HepG2 (cell line): Measurements from ENCODE around the gene MCOLN1. TPM values are rescaled to one million over a fixed set of nuclear protein-coding genes. Genes with fewer than 3 reads are reported as not detected.

ENCODE experiments used
- ATF2 ChIP-seq: sonication (generic); formaldehyde crosslinking; IDR thresholded peaks from 2 replicates; pipeline ENCODE4 v1.4.0; 2020; ENCODE audit warnings: missing genetic modification reagents
- CBFB ChIP-seq: sonication (generic); formaldehyde crosslinking; IDR thresholded peaks from 2 replicates; pipeline ENCODE4 v1.4.0; 2020; ENCODE audit warnings: missing genetic modification reagents
- DMAP1 ChIP-seq: IDR thresholded peaks from 2 replicates; pipeline ENCODE4 v1.6.1; 2016
- DRAP1 ChIP-seq: IDR thresholded peaks from 2 replicates; pipeline ENCODE4 v1.6.1; 2016; ENCODE audit warnings: missing genetic modification reagents, missing compliant biosample characterization
- EED ChIP-seq: sonication (generic); formaldehyde crosslinking; IDR thresholded peaks from 2 replicates; pipeline ENCODE4 v1.5.0; 2020; ENCODE audit warnings: mild to moderate bottlenecking, missing genetic modification reagents
- FOXO4 ChIP-seq: sonication (generic); formaldehyde crosslinking; conservative IDR thresholded peaks from 2 replicates; pipeline ENCODE4 v1.8.1; 2023; ENCODE audit warnings: missing genetic modification reagents
- GFI1 ChIP-seq: sonication (generic); formaldehyde crosslinking; IDR thresholded peaks from 2 replicates; pipeline ENCODE4 v1.5.0; 2020; ENCODE audit warnings: missing genetic modification reagents, mild to moderate bottlenecking, borderline replicate concordance
- HNRNPL ChIP-seq: fragments of 200-400 bp; formaldehyde crosslinking; IDR thresholded peaks from 2 replicates; pipeline ENCODE4 v1.6.1; 2017; ENCODE audit warnings: mild to moderate bottlenecking, low read depth, low read length
- PBX2 ChIP-seq: IDR thresholded peaks from 2 replicates; pipeline ENCODE4 v1.6.1; 2016; ENCODE audit warnings: control low read depth
- PPARG ChIP-seq: conservative IDR thresholded peaks from 2 replicates; pipeline ENCODE4 v1.6.1; 2016; ENCODE audit warnings: missing biosample characterization, missing genetic modification reagents
- SRSF4 ChIP-seq: fragments of 200-400 bp; formaldehyde crosslinking; IDR thresholded peaks from one replicate; pipeline ENCODE4 v1.6.1; 2018; ENCODE audit warnings: mild to moderate bottlenecking, low read depth, low read length, moderate library complexity; ENCODE audit not compliant: poor library complexity, severe bottlenecking
- TP53 ChIP-seq: sonication (generic); formaldehyde crosslinking; conservative IDR thresholded peaks from 2 replicates; pipeline ENCODE4 v1.4.0; 2020; ENCODE audit warnings: missing genetic modification reagents
- ZBTB40 ChIP-seq, 2 experiments: fragments of 450-650 bp in 1 of 2; sonication (generic) in 1 of 2; formaldehyde crosslinking in 1 of 2; IDR thresholded peaks; 2 replicates each; pipeline versions ENCODE4 v1.6.1 to v1.8.0; 2016 to 2022; ENCODE audit warnings: antibody characterized with exemption in 1 of 2, mild to moderate bottlenecking in 1 of 2, missing genetic modification reagents in 1 of 2
- ZNF235 ChIP-seq: sonication (generic); formaldehyde crosslinking; IDR thresholded peaks from 2 replicates; pipeline ENCODE4 v1.8.1; 2023; ENCODE audit warnings: mild to moderate bottlenecking, missing genetic modification reagents, borderline replicate concordance
- ZNF546 ChIP-seq: sonication (generic); formaldehyde crosslinking; conservative IDR thresholded peaks from 2 replicates; pipeline ENCODE4 v1.8.1; 2023; ENCODE audit warnings: mild to moderate bottlenecking, missing genetic modification reagents
- ZNF598 ChIP-seq: sonication (generic); formaldehyde crosslinking; IDR thresholded peaks from 2 replicates; pipeline ENCODE4 v1.5.1; 2020; ENCODE audit warnings: mild to moderate bottlenecking, missing genetic modification reagents, borderline replicate concordance
- polyA plus RNA-seq, 8 experiments: library from polyadenylated mRNA; depleted of rRNA in 3 of 8; stranded (reverse) in 7 of 8; unstranded in 1 of 8; fragments of >200 nt; fragmentation: Illumina TruSeq in 4 of 8; extraction: Trizol in 4 of 8; gene quantifications; 2 replicates each; pipeline versions ENCODE4 v1.2.1 to v1.2.3, GENCODE V29; 2011 to 2016; ENCODE audit warnings: low read depth in 4 of 8, missing spikeins in 1 of 8, mixed read lengths in 1 of 8; ENCODE audit not compliant: insufficient read depth in 1 of 8
- total RNA-seq, 5 experiments: library from RNA; depleted of rRNA; stranded (reverse); fragments of >200 nt; fragmentation: Illumina TruSeq; extraction: Trizol; gene quantifications; 2 replicates each; pipeline ENCODE4 v1.2.3, GENCODE V29; 2016; ENCODE audit warnings: low read depth in 1 of 5

Gene MCOLN1
- total and polyA plus RNA-seq, 2 of the 13 experiments (the other 11 are each of a cell fraction or from before 2014, with no cell fraction given) = 3.4 to 15.7 TPM

- TF ChIP-seq ZBTB40 (IDR thresholded peaks at IDR 0.05) (no peak), ZBTB40 (CRISPR knock-in tag; IDR thresholded peaks at IDR 0.05) (no peak), GFI1 (no peak), TP53 (CRISPR knock-in tag) (no peak), FOXO4 (no peak), ATF2 (CRISPR knock-in tag) (peak; percentile 33; the same call in 1 of the 2 replicates), DRAP1 (CRISPR knock-in tag) (peak; percentile 25; the same call in 1 of the 2 replicates), DMAP1 (CRISPR knock-in tag) (no peak), SRSF4 (no peak), PBX2 (CRISPR knock-in tag) (peak; percentile 71), ZNF235 (CRISPR knock-in tag) (no peak), PPARG (CRISPR knock-in tag) (0 out of 2 replicates have a peak, but pooled peaks have one; percentile 22), CBFB (no peak), EED (no peak), ZNF598 (no peak), HNRNPL (no peak), ZNF546 (no peak)
Measured at GRCh38 chr19:7509625-7510024, 12.8 kb upstream of the MCOLN1 start (continued).
